Measurements from ENCODE around the gene CCT8L2.
"Not testable (repeated sequence)": the region's sequence is repeated elsewhere in the genome, so short reads cannot be mapped to it uniquely, and the experiment has no call there.

- TF ChIP-seq CTCF, POLR2AphosphoS5 (IDR thresholded peaks at IDR 0.05): not testable (repeated sequence)
Observed at GRCh38 chr22:16560651-16561050, 32.0 kb downstream of the CCT8L2 start.

Measured in gastroesophageal sphincter (tissue), 3 donors.